Kidney (tissue), 22 donors: ENCODE measurements around the gene NEUROD4. TPM values are rescaled to one million over a fixed set of nuclear protein-coding genes. Genes with fewer than 3 reads are reported as not detected.

ENCODE experiments used
- DNase-seq, 5 donors: peaks; one replicate each; pipeline ENCODE4 v3.0.0-alpha.2; 2013 to 2020
- FAIRE-seq: peaks from 2 replicates; lab custom pipeline; 2012; peaks lifted over from hg19 to GRCh38; lab: Jason Lieb, UNC
- H3K27ac ChIP-seq, 2 donors: one replicate each; pipeline ENCODE4 v1.7.0; 2013; ENCODE audit warnings: low read depth in 2 of 2, low read length in 2 of 2, inconsistent platforms in 1 of 2
- H3K27me3 ChIP-seq: one replicate; pipeline ENCODE4 v1.7.1; 2013; ENCODE audit warnings: low read length, inconsistent platforms; ENCODE audit not compliant: control insufficient read depth, insufficient read depth
- H3K36me3 ChIP-seq, 3 donors: one replicate each; pipeline versions ENCODE4 v1.7.0 to v1.7.1; 2013; ENCODE audit warnings: low read length in 3 of 3, control low read depth in 1 of 3, inconsistent platforms in 1 of 3; ENCODE audit not compliant: insufficient read depth in 3 of 3, control insufficient read depth in 2 of 3
- H3K4me1 ChIP-seq, 3 donors: one replicate each; pipeline versions ENCODE4 v1.7.0 to v1.7.1; 2013; ENCODE audit warnings: low read length in 3 of 3, inconsistent platforms in 1 of 3, low read depth in 1 of 3; ENCODE audit not compliant: control insufficient read depth in 2 of 3, insufficient read depth in 2 of 3
- H3K4me3 ChIP-seq, 3 donors: one replicate each; pipeline versions ENCODE4 v1.7.0 to v1.8.1; 2013; ENCODE audit warnings: low read length in 3 of 3, control low read depth in 1 of 3, inconsistent platforms in 1 of 3
- H3K9ac ChIP-seq, 3 donors: one replicate each; pipeline versions ENCODE4 v1.7.0 to v1.7.1; 2013; ENCODE audit warnings: low read length in 3 of 3, control low read depth in 1 of 3, inconsistent platforms in 1 of 3
- H3K9me3 ChIP-seq, 3 donors: one replicate each; pipeline versions ENCODE4 v1.7.0 to v1.7.1; 2013; ENCODE audit warnings: low read length in 3 of 3, control low read depth in 1 of 3, inconsistent platforms in 1 of 3; ENCODE audit not compliant: control insufficient read depth in 2 of 3, insufficient read depth in 1 of 3
- intact Hi-C: fragments of 100-400 bp; cut with DNase I; formaldehyde crosslinking; loops from one replicate; pipeline ENCODE4 v1.11.1; 2022
- long read RNA-seq, 10 donors: library from polyadenylated mRNA in 1 of 10; unstranded in 1 of 10; transcript quantifications; one replicate each; pipeline ENCODE4 v2.0.0 and lab custom pipeline, GENCODE V29; 2021 to 2026
- polyA plus RNA-seq: library from polyadenylated mRNA; stranded (reverse); fragments of 350-450 nt; fragmentation: Illumina TruSeq; extraction: RNeasy Lipid Tissue Mini Kit (QIAGEN cat#74804); gene quantifications from one replicate; pipeline ENCODE4 v1.2.3, GENCODE V29; 2014; ENCODE audit warnings: low read depth, low replicate concordance; ENCODE audit not compliant: insufficient read depth
- total RNA-seq: library from RNA; stranded (reverse); fragmentation: NEBNext Ultra II Directional; extraction: Animal tissue kit (Norgen Biotek cat#: 25700); gene quantifications from one replicate; pipeline ENCODE4 v1.2.1, GENCODE V29; 2021
- TF ChIP-seq, protein P1 (sequence below): IDR thresholded peaks from 3 replicates; pipeline ENCODE4 v1.5.1; 2012; ENCODE audit warnings: mild to moderate bottlenecking, moderate library complexity, borderline replicate concordance; ENCODE audit not compliant: insufficient read depth; ENCODE audit errors: extremely low read depth
- donor health status: control.
- donor health status: control.
- donor health status: control.
- donor health status: control.
- donor health status: control.
- donor health status: DM: yes; HTN: yes; CAD: no.
- donor health status: Normal renal cell carcinoma (clear cell type).

Gene NEUROD4, protein sequence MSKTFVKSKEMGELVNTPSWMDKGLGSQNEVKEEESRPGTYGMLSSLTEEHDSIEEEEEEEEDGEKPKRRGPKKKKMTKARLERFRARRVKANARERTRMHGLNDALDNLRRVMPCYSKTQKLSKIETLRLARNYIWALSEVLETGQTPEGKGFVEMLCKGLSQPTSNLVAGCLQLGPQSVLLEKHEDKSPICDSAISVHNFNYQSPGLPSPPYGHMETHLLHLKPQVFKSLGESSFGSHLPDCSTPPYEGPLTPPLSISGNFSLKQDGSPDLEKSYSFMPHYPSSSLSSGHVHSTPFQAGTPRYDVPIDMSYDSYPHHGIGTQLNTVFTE
- total RNA-seq (not detected), polyA plus RNA-seq (not detected)
- long read RNA-seq, donor 1: 0 reads
- long read RNA-seq, donor 2: 0 reads
- long read RNA-seq, donor 3: 0 reads
- long read RNA-seq, donor 4: 0 reads
- long read RNA-seq, donor 5: 0 reads
- long read RNA-seq, donor 6: 0 reads
- long read RNA-seq, donor 7: 0 reads
- long read RNA-seq, donor 8: 0 reads
- long read RNA-seq, donor 9: 0 reads
- long read RNA-seq, donor 10: 0 reads

DNA sequence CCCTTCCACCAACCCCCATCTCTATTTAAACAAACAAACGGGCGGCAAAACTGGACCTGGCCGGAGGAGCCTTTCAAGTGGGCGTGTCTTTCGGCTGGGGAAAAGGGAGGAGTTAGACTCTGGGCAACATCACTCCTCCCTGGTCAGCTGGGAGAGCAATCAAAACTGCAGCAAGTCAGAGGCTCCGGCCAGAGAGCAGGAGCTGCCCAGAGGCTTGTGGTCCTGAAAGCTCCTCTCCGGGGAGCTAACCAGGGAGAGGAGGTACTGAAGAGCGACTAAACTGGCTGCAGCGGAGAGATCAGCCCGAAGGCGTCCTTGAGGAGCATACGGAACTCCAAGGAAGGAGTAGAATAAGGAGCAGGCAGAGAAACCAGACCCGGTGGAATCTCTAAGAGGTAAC, at the start of gene NEUROD4:
Gene NEUROD4 (plus strand): TSS at position 191 of the 400 bp plus-strand sequence. CDS start 6,466 bp downstream, outside the sequence.
- peak in 4 of 5 donors; percentile 89 to 94 (median 93) for DNase-seq
- no peak within 1 kb of the TSS for H3K9ac ChIP-seq
- no peak within 1 kb of the TSS for H3K4me3 ChIP-seq
- no peak for FAIRE-seq
- TF ChIP-seq, protein P1, sequence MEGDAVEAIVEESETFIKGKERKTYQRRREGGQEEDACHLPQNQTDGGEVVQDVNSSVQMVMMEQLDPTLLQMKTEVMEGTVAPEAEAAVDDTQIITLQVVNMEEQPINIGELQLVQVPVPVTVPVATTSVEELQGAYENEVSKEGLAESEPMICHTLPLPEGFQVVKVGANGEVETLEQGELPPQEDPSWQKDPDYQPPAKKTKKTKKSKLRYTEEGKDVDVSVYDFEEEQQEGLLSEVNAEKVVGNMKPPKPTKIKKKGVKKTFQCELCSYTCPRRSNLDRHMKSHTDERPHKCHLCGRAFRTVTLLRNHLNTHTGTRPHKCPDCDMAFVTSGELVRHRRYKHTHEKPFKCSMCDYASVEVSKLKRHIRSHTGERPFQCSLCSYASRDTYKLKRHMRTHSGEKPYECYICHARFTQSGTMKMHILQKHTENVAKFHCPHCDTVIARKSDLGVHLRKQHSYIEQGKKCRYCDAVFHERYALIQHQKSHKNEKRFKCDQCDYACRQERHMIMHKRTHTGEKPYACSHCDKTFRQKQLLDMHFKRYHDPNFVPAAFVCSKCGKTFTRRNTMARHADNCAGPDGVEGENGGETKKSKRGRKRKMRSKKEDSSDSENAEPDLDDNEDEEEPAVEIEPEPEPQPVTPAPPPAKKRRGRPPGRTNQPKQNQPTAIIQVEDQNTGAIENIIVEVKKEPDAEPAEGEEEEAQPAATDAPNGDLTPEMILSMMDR: no peak
- intact Hi-C loops: no loop called here
- no peak within 1 kb of the TSS for H3K27ac ChIP-seq
- H3K9me3 ChIP-seq: no peaks in the 10 kb centered on the region
- no peaks in the 10 kb centered on the region for H3K27me3 ChIP-seq
- no peaks in the 10 kb centered on the region for H3K4me1 ChIP-seq
- no peaks in the 10 kb centered on the region for H3K36me3 ChIP-seq

DNA sequence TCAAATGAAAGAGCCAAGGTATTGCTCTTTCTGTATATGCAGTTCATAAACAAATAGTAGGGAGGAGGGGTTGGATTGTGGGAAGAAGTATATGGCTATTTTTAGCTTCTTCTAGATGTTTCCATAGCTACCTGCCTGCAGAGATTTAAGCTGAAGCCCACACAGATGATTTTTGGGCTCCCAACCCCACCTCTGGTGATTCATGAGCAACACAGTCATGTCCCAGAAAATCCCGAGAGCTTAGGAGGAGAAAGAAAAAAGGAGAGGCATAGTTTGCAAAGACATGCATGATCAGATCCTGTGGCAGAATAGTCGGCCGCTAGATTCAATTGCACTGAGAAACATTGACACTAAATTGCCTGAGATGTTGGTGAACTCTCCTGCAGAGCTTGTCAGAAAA, 49.0 kb upstream of the NEUROD4 start:
- H3K27ac ChIP-seq: no peak overlapping the region
- DNase-seq (no peak), FAIRE-seq (no peak)
- no peaks in the 10 kb centered on the region for H3K9me3 ChIP-seq
- TF ChIP-seq, protein P1: no peak
- intact Hi-C loops: no loop called here
- no peaks in the 10 kb centered on the region for H3K27me3 ChIP-seq
- no peak overlapping the region for H3K9ac ChIP-seq
- H3K4me1 ChIP-seq: no peaks in the 10 kb centered on the region
- H3K4me3 ChIP-seq: no peak overlapping the region
- no peaks in the 10 kb centered on the region for H3K36me3 ChIP-seq

DNA sequence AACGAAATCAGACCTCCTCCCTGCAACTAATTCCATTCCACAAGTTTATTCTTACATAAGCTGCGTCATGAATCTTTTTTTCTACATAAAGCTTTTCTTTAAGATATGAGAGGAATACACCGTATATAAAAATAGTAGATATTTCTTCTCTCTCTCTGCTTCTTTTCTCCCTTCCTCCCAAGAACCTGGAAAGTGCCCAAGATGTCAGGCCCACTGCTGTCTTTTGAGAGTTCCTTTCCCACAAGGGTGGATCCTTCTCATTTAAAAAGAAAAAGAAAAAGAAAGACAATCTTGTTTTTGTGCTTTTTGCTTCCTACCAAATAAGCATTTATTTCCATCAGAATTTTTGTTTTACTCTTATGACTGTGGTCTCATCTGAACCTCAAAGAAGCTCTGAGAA, 46.2 kb upstream of the NEUROD4 start:
- Histone ChIP-seq H3K27me3 (no peaks in the 10 kb centered on the region), H3K4me3 (no peak overlapping the region), H3K9me3 (no peaks in the 10 kb centered on the region), H3K4me1 (no peaks in the 10 kb centered on the region), H3K27ac (no peak overlapping the region), H3K9ac (no peak overlapping the region), H3K36me3 (no peaks in the 10 kb centered on the region)
- DNase-seq (no peak), FAIRE-seq (no peak)
- intact Hi-C loops: no loop called here
- TF ChIP-seq, protein P1: no peak
